Activated T-helper 1 cell treated with Interleukin-2 at 50 U/mL for 16 hours (primary cell): ENCODE results near the gene ADAP1.

Experiments used
- DNase-seq: peaks from one replicate; pipeline ENCODE4 v3.0.0-alpha.2; 2020; ENCODE audit warnings: low read depth

Gene ADAP1

DNA sequence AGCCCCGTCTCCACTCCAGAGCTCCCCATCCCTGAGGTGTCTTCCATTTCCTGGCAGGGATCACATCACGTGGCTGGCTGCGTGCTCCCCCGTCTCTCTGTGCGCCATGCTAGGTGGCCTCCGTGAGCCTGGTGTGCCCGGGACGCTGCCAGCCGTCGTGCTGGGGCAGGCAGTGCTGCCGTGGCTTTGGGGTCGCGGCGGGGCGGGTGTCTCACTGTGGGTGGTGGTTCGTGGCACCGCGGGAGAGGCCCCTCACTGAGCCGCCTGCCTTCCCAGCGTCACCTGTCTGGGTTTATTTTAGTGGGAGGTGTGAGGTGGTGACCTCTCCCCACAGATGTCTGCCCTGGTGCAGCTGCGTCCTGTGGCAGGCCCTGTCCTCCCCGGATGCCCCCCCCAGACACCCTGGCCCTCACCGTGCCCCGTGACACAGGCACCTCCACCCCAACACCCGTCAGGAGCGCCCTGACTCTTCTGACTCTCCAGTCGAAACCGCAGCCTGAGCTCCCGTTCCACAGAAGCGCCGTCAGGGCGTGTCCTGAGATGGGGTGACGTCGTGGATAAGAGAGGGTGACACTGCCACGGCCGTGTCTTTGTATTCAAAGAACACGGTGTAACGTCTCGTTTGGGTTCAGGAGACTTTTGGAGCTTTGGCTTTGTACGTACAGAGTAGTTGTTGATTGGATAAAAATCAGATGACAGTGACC lies 60.2 kb downstream of the ADAP1 start:
- DNase-seq: no peak

- DNase-seq: no peak
Measured at GRCh38 chr7:893686-894085, 60.8 kb downstream of the ADAP1 start.

GRCh38 chr7:892648-893593 lies 61.6 kb downstream of the ADAP1 start:
- no peak for DNase-seq

- DNase-seq: no peak
Measured at GRCh38 chr7:891805-892204, 62.7 kb downstream of the ADAP1 start.

- DNase-seq: no peak
Measured at GRCh38 chr7:891291-891690, 63.2 kb downstream of the ADAP1 start.

GRCh38 chr7:890868-891267 lies 63.6 kb downstream of the ADAP1 start:
- DNase-seq: no peak

DNA sequence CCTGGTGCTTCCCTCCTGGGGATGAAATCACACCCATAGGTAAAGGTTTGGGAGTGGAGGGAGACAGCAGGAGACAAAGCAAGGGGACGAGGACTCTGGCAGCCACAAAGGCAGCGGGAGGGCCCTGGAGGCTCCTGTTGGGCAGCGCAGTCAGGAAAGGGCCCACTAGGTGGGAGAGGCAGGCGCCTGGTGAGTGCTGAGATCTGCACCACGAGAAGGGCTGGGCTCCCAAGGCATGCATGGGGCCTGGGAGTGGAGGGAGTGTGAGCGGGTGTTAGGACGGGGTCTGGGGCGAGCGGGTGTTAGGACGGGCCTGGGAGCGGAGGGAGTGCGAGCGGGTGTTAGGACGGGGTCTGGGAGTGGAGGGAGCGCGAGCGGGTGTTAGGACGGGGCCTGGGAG lies 65.1 kb downstream of the ADAP1 start:
- no peak for DNase-seq

GRCh38 chr7:889025-889390 lies 65.5 kb downstream of the ADAP1 start:
- DNase-seq: no peak

- DNase-seq: no peak
Measured at GRCh38 chr7:888081-889024, 66.1 kb downstream of the ADAP1 start.

DNA sequence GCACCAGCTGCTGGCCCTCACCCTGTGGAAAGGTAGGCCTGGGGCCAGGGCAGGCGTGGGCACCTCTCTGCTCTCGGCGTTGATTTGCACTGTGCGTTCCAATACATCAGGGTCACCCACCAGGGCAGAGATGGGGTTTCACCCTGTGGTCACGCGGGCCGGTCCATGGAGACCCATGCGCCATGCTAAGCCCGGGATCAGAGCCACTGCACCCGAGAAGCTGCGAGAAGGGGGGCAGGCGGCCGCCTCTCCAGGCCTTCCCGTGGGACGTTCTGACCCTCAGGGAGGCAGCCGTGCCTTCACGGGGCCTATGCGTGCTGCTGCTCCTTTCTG lies 67.0 kb downstream of the ADAP1 start:
- DNase-seq: no peak

DNA sequence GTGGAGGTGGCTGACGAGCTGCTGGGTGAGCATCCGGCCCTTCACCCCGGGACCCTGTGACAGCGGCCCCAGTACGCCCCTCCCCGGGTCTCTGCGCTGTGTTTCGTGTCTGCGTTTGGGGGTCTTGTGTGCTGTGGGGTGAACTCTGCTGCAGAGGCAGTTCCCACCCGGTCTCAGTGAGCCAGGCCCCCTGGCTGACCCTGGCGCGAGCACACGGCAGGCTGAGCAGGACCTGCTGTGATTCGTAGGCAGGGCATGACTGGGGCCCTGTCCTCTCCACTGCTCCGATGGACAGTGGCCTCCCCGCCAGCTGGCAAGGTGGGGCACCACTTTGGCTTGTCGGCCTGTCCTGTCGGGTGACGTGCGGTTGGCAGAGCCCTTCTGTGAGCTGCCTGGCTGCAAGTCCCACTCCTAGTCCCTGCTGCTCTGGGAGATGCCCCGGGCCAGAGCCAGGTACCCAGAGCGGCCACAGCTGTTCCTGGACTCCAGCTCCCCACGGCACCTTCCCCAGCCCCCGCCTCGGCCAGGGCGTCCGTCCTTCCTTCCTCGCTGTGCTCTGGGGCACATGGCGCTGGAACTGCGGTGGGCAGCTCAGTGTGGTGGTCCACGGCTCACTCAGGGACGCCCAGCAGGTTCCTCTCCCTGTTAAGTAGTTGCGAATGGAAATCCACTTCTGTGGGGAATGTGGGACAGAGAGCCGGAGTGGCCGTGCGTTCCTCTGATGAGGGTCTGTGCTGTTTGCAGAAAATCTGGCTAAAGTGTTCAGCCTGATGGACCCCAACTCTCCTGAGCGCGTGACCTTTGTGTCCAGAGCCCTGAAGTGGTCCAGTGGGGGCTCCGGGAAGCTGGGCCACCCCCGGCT lies 67.6 kb downstream of the ADAP1 start:
- no peak for DNase-seq

DNA sequence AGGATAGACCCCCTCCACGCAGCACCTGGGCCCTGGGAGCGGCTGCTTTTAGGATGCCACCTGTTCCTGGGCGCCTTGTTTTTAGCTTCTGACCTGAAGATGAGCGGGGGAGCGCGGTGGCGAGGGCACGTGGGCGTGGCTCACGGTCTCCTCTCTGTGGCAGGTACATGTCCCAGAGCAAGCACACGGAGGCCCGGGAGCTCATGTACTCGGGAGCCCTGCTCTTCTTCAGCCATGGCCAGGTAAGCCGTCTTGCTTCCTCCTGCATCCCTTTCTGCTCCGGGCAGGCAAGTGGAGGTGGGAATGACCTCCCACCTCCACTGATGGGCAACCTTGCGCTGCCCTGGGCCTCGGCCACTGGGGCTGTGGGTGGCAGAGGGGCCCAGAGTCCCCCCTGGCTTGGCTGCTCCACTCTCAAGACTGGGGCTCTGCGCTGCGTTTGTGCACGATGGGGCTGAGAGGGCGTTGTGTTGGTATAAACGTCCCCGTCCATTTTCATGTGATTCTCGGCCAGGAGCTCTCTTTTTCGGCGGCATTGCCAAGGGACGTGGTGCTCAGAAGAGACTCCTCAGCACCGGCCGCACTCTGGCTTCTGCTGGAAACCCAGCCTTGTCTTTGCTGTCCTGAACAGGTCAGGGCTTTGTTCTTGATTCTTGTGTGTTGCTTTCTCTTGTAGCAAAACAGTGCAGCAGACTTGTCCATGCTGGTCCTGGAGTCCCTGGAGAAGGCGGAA lies 68.4 kb downstream of the ADAP1 start:
- DNase-seq: no peak

GRCh38 chr7:885261-885892 lies 69.1 kb downstream of the ADAP1 start:
- DNase-seq: no peak

GRCh38 chr7:884191-885003 lies 70.1 kb downstream of the ADAP1 start:
- no peak for DNase-seq

DNA sequence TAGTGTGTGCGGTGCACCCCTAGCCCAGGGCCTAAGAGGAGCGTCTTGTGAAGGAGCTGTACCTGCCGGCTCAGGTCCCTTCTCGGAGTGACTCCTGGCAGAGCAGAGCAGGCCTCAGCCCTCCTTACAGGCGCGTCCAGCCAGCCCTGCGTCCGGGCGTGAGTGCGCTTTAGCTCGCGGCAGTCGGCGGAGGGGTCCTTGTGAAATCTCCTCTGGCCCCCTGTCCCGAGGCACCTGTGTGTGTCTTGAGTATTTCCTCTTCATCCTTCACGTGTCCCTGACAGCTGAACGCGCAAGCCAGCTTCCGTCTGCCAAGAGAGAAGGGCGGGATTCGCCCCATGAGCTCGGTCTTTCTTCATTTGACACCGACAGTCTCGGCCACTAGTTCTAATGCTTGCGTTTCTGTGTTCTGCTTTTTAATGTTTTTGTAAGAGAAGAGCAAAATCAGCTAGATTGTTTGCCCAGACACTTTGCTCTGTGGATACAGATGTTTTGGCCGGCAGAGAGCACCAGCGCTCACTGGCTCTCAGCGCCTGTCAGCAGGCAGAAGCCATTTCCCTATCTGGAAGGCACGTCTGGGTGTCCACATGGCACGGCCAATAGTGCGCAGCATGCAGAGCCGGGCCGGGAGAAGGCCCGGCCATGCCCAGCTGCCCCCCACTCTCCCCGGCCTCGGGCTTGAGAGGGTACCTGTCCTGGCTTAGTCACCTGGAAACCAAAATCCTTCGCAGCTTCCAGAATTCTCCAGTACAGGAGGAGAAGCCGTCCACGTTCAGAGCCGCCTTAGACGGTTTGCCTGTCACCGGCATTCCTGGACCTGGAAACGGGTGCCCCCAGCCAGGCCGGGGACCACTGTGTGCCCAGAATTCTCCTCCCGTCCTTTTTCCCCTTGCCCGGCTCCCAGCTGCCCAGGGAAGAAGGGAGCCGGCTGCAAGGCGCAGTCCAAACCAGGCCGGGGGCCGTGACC lies 71.1 kb downstream of the ADAP1 start:
- DNase-seq: no peak

- DNase-seq: no peak
Measured at GRCh38 chr7:882336-883035, 72.0 kb downstream of the ADAP1 start.

GRCh38 chr7:881441-882234 lies 72.8 kb downstream of the ADAP1 start:
- no peak for DNase-seq
